HG03159 (cell line): ENCODE measurements around the gene CFAP99.
"Not testable (repeated sequence)": the region's sequence is repeated elsewhere in the genome, so short reads cannot be mapped to it uniquely, and the experiment has no call there.

Source experiments
- ATAC-seq: cut with Tn5 transposase; IDR thresholded peaks from one replicate; pipeline ENCODE4 v1.9.1; 2021; ENCODE audit warnings: mild to moderate bottlenecking, moderate library complexity; ENCODE audit not compliant: unreplicated experiment

Gene CFAP99

DNA sequence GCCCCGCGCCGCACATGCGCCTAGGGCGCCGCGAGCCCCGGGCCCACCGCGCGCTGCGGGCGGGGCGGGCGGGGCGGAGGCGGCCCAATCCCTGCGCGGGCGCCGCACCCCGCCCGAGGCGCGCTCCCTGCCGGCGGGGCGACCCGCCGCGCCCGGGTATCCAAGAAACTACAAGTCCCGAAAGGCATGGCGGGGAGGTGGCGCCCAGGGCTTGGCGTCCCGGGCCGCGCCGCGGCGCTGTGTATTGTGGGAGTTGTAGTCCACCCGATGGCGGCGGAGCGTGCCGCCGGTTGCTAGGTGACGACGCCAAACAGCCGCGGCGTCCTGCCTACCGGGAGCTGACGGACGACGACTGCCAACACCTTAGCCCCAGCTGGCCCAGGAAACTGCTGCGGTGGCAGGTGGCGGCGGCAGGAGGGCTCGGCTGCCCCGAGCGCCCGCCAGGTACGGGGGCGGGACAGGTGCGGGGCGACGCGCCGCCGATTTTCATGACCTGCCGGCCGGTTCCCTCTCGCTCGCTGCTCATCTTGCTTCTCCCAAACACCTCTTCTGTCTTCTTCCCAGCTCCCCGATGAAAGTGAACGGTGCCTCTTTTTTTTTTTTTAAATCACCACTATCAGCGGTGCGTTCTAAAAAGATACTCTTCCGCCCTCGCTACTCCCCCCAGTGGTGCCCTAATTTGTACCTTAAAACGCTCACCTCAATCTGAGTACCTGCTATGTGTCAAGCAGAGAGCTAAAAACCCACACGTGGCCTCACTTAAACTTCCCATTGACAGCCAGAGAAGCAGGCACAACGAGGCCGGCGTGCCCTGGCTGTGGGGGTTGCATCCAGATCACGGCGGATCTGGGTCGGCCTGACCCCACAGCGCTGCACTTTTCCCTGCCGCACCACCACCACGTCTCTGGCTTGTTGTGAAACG is at the start of gene CFAP99:
Gene CFAP99, plus strand, starts transcription at position 306 of the 922 bp plus-strand sequence.
- peak; percentile 87 for ATAC-seq

DNA sequence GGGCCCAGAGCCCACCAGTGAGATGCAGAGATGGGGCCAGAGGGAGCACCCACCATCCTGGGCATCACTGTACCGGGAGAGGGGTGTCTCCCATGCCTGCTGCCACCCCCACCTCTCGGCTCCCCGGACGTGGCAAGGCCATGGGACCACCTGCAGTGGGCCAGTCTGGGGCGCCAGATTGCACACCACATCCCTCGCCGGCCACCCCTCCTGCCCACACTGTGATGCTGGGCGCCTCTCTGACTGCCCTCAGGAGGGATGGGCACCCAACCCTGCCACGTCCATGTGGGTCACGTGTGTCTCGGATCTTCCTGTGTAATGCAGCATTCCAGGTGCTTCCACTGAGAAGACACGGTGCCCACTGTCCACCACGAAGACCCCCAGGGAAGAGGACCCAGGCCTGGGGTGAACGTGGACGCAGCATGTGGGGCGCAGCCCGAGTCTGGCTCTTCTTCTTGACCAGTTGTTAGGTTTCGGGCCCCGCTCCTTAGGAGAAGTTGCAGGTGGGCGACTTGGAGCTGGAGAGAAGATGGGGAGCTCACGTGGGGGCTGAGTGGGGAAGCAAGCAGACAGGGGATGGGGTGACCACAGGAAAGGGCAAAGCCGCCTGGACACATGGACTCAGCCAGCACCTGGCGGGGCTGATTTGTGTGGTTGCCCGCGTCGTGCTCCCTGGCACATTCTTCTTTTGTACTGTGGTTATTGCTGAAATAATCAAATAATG is 48.0 kb upstream of the CFAP99 start:
- no peak for ATAC-seq

DNA sequence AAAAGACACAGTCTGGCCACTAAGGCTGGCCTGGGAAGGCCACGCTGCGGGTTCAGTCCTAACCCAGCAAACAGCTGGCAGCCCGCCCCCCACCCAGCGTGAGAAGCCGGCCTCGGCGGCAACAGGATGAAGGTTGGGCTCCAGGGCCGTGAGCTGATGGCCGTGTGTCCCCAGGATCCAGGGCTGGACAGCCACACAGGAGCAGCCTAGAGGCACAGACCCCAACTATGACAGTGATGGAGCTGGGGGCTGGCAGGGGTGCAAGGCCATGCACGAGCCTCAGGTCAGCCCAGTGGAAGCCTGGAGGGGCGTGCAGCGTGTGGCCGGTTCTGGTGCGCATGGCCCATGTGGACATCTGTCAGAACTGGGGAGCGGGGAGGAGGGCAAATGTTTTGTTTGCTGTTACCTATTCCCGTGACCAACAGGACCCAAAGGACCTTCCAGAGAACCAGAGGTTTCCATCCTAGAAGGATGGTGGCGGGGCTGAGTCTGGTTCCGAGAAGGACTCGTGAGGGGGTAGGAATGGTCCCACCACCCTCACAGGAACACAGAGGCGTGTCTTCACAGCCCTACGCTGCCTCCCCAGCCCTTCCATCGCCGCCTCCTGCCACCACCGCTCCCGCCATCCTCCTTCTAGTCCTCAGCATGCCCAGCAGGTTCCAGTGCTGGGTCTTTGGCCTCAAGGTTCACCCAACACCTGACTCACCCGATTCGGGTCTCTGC is 46.8 kb upstream of the CFAP99 start:
- ATAC-seq: no peak

DNA sequence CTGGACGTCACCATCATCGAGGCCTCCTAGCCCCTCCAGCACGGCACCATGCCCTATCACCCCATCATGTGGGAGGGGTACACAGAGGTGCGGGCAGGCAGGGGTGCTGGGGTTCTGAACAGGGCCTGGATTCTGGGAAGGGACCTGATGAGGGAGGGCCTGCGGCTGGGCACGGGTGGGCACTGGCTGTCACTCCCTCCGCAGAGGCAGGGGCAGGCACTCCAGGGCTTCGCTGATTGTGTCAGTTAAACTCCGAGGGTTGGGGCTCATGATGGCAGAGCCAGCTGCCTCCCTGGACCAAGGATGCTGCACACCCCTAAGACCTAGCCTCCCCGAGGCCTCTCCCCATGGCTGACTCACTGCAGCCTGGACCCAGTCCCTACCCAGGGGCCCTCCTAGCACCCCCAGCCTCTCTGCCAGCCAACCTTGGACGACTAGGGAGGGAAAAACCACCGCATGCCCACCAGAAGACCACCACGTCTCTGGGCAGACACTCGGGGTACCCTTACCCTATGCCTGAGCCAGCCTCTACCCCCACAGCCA is 46.2 kb upstream of the CFAP99 start:
- ATAC-seq: no peak

DNA sequence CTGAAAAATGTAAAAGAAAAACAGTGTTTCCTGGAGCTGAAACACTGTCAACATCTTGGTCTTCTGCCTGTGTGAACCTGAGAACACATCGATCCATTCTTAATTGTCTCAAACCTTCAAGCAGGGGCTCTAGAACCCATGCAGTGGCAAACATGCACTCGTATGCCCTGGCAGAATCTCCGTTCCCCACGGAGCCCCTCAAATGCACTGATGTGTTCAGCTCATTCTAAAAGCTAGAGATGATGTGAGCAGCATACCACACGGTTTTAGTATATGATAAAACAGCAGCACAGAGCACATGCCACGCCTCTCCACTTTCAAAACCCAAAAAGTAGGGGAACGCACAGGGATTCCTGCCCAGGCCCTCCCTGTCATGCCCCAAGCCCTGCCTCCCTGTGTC is 45.2 kb upstream of the CFAP99 start:
- no peak for ATAC-seq

DNA sequence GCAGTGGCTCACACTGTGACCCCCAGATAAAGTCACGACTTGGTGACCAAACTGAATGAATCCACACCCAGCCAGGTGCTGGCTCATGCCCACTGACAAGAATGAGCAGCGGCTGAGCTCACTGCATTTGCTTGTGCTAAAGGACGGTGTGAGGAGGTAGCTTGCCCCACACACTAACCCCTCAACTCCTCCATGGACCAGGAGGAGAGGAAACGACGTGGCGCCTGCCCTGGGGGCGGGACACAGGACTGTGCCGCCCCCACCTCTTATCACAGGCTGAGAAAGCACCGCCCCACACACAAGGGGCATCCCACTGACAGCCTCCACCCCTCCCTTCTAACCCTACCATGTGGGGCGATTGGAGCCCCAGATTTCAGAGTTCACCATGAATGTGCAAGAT is 43.3 kb upstream of the CFAP99 start:
- ATAC-seq: no peak

DNA sequence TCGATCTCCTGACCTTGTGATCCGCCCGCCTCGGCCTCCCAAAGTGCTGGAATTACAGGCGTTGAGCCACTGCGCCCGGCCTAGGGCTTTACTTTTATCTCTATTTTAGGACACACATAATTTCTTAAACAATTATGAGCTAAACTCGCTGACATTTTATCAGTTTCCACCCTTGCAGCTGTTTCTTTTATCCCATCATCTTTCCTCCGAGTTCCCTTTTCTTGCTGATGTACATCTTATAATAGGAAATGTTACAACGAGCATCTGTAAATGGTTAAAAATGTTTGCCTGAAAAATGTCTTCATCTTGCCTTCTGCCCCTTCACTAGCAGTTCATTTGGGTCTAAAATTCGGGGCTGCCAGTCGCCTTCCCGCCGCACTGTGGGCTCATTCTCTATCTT is 41.5 kb upstream of the CFAP99 start:
- no peak for ATAC-seq

DNA sequence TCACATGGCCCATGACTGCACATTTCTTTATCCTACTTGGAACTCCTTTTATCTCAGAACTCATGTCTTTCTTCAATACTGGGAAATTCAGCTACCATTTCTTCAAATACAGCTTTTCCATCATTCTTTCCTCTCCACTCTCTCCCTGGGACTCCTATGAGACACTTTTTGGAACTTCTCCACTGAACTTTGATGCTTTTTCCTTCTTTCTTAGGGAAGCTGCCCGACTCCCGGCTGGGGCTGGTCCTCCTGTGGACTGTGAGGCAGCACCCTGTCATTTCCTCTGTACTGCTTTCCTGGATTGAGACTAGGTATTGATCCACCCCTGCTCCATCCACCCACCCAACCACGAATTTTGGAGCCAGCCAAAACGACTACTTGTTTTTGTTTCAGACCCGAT is 40.4 kb upstream of the CFAP99 start:
- ATAC-seq: no peak

DNA sequence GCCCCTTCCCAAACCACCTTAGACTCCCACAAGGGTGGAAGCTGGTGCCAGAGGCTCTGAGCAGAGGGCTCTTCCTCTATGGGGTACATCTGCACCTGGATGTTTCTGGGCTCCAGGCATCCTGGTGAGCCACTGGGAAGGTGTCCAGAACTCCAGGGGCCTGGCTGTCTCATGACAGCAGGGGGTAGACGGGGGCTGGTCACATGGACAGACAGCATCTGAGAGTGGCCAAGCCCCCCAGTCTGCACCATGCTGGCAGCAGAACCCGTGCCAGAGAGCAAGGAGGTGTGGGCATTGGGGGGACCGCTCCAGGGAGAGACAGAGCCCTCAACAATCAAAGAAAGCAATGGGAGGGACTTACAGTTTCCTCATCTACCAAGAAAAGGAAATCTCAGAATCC is 39.9 kb upstream of the CFAP99 start:
- ATAC-seq: no peak

DNA sequence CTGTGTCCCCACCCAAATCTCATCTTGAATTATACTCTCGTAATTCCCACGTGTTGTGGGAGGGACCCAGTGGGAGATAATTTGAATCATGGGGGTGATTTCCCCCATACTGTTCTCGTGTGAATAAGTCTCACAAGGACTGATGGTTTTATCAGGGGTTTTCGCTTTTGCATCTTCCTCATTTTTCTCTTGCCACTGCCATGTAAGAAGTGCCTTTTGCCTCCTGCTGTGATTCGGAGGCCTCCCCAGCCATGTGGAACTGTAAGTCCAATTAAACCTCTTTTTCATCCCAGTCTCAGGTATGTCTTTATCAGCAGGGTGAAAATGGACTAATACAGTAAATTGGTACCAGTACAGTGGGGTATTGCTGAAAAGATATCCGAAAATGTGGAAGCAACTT is 38.2 kb upstream of the CFAP99 start:
- not testable (repeated sequence) for ATAC-seq

DNA sequence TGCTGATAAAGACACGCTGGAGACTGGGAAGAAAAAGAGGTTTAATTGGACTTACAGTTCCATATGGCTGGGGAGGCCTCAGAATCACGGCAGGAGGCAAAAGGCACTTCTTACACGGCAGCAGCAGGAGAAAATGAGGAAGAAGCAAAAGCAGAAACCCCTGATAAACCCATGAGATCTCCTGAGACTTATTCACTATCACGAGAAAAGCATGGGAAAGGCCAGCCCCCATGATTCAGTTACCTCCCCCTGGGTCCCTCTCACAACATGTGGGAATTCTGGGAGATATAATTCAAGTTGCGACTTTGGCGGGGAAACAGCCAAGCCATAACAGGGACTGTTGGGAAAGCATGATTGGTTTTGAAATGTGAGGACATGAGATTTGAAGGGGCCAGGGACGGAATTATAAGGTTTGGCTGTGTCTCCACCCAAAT is 36.0 kb upstream of the CFAP99 start:
- not testable (repeated sequence) for ATAC-seq

DNA sequence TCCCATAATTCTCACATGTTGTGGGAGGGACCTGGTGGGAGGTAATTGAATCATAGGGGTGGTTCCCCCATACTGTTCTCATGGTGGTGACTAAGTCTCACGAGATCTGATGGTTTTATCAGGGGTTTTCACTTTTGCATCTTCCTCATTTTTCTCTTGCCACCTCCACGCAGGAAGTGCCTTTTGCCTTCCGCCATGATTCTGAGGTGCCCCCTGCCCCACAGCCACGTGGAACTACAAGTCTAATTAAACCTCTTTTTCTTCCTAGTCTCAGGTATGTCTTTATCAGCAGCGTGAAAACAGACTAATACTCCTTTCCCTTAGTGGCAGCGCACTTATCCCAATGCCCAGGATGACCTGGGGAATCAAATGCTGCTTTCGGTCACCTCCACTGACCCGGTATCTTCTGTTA is 35.5 kb upstream of the CFAP99 start:
- ATAC-seq: not testable (repeated sequence)

DNA sequence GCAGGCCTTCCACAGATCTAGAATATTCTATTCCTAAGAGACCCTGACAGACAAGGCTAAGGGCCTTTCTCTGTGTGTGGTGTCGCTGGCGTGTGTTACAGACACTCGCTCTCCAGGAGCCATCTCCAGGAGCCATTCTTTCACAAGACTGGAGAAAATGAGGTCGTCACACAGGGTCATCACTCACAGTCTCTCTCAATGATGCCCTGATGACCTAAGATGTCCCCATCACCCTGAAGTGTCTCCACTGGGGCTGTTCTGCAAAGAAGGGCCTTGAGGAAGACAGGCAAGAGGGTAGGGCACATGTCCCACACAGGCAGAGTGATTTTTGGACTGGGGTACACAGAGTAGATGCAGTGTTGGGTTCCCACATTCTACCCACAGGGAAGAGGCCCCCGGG is 35.0 kb upstream of the CFAP99 start:
- no peak for ATAC-seq

DNA sequence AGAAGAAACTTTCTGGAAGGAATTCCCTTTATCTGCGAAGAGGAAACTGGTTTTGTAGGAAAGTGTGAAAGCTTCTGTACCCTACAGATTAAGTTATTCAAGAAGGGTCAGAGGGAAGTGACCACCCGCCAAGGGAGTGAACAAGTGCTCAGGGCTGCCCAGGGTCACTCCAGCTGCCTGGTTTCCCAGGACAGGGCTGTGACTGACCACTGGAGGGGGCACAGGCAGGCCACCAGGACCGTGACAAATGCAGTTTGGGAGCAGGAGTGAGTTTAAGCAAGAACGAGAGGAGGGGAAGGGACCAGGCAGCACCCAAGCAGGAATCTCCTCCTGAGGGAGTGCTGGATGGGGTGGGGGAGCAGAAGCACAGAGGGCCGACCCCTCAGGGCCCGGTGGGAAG is 34.5 kb upstream of the CFAP99 start:
- no peak for ATAC-seq

DNA sequence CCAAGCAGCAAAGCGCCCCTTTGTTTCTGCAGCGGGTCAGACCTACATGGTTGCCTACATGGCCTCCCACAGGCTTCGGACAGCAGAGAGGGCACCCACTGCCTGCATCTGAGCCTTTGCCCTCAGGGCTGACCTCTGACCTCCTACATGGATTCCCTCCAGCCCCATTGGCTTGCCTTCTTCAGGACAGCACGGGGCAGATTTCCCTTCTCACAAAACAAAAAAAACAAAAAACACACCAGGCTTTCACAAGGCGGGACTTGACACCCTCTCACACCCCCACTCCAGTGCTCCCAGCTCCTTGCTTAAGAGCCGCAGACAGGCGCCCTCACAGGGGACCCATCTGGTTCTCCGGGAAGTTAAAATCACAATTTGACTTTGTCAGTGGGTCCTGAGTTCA is 33.2 kb upstream of the CFAP99 start:
- no peak for ATAC-seq

DNA sequence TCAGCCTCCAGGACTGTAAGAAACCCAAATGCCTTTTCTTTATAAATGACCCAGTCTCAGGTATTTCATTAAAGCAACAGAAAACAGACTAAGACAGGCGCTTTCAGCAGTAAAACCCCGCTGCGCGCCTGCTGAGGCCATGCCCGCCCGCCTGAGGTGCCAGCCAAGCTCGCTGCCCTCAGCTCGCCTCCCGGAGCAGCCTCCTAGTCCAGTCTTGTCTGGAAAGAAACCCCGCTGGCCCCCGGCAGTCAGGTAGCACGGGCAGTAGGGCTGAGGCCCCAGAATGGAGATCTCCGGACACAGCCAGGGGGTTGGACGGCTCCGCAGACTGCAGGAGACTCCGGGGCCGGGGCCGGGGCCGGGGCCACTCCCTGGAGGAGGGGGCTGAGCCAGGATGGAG is 32.0 kb upstream of the CFAP99 start:
- ATAC-seq: no peak

DNA sequence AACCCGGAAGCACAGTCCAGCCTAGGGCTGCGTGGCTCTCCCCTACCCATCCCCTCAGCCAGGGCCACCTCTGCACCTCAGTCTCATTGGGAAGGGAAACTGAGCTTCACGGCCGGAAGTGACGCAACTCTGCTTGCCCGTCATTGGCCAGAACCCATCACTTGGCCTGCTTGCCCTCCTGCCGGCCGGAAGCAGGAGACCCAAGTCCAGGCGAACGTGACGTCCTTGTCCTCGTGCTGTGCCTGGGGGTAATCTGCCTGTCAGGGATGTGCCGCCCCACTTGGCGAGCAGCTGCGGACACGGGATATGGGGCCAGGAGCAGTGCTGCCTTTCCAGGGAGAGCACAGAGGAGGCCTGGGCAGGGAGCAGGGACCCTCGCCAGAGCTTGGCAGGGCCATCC is 31.5 kb upstream of the CFAP99 start:
- no peak for ATAC-seq

DNA sequence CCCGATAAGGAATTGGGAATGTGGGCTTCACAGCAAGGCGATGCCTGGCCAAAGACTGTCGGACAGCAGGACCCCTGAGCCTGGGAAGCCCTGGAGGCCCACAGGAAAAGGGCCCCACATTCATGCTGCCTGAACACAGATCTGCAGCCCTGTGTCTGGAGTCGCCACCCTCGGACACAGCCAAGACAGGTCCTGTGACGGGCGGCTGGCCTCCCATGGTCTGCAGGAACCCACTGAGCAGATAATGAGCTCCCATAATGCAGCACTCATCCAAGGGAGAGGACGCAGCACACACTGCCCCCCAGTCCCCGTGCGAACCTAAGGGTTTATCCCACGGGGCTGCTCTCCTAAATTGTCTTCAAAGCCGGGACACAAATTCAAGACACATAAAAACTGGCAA is 30.9 kb upstream of the CFAP99 start:
- no peak for ATAC-seq

DNA sequence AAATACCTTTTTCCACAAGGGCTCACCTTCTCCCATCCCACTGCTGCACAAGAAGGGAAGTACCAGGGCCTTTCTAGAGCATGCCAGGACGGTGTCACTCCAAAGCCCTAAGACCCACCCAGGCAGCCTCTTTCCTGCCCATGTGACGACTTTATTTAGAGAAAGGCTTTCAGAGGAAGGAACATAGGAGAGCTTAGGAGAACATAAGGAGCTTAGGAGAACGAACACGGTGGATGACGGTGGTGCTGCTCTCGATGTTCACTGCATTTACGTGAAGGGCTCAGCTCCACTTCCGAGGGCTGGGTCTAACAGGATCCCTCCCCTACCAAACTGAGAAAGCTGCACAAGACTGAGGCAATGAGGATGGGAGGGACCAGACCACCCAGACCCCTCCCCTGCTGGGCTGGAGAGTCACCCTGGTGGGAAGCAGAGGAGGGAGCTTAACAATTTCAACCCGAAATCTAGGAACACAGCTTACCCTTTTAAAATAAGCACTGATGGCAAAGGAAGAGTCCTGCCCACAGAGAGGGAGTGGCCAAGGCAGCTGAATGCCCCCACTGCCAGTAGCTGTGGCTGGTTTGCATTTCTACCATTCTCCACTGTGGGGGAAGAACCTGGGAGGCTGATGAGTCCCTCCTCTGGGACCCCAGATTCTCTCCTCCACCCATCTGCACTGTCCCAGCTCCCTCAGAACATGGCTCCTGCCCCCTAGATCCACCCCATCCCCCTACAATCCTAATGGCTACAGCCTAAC is 30.1 kb upstream of the CFAP99 start:
- no peak for ATAC-seq

DNA sequence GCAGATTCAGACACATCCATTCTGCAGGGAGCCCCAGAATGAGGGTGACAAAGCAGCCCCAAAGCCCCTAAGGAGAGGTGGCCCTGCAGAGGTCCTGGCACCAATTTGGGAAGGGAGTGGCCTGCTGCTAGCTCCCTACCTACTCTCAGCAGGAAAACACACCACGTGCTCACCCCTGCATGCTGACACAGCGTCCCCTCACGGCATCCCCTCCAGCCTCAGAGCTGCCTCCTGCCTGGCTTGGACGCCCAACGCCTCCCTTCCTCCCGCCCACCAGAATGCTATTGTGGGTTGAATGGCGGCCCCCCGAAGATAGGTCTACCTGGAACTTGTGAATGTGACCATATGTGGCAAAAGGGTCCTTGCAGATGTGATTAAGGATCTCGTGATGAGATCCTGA is 29.1 kb upstream of the CFAP99 start:
- no peak for ATAC-seq

DNA sequence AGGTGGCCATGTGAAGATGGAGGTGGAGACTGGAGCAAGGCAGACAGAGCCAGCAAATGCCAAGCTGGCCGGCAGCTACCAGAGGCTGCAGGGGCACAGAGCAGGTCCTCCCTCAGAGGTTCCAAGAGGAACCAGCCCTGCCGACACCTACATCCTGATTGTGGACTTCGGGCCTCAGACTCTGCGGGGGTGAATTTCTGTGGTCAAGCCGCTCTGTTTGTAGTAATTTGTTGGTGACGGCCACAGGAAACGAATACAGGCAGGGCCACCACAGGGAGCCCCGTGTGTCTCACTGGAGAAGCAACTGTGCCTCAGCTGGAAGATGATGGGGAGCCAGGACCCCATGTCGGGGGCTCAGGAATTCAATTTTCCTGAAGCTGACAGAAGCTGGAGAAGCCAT is 28.6 kb upstream of the CFAP99 start:
- ATAC-seq: no peak
